ENCODE results near the gene RAB24. TPM values are rescaled to one million over a fixed set of nuclear protein-coding genes. Genes with fewer than 3 reads are reported as not detected.

RAB24 gene
- total RNA-seq, result 20.5 and 23.9 TPM in 2 replicates

GRCh38 chr5:177303121-177303924, at the start of gene RAB24, which contains the start of gene PRELID1:
Gene RAB24, minus strand, starts transcription at chr5:177303719. Its CDS starts 431 bp downstream, at chr5:177303288.
Gene PRELID1, plus strand, starts transcription at chr5:177303799. Its CDS starts 187 bp downstream, at chr5:177303986.

GRCh38 chr5:177351392-177352329, 48.1 kb upstream of the RAB24 start, which contains the start of gene LMAN2:
Gene LMAN2, minus strand, starts transcription at chr5:177351668. Its CDS starts 21 bp downstream, at chr5:177351647.

GRCh38 chr5:177311723-177312648, 8.5 kb upstream of the RAB24 start, which contains the start of gene MXD3:
Gene MXD3, minus strand, starts transcription at chr5:177311898. Its CDS starts 68 bp downstream, at chr5:177311830.

Other genes starting within 250 kb of the RAB24 start
- gene FGFR4, start 216.8 kb downstream of the RAB24 start, total RNA-seq, result 1.2 and 2.1 TPM in 2 replicates
- 54.3 and 74.8 TPM in 2 replicates for gene NSD1, start 169.9 kb downstream of the RAB24 start, total RNA-seq
- 69.4 and 98.8 TPM in 2 replicates for gene PRELID1, start 80 bp upstream of the RAB24 start, total RNA-seq
- 1.2 and 1.4 TPM in 2 replicates for gene MXD3, start 8.2 kb upstream of the RAB24 start, total RNA-seq
- 253 and 357 TPM in 2 replicates for gene LMAN2, start 47.9 kb upstream of the RAB24 start, total RNA-seq
- 3.8 and 12.5 TPM in 2 replicates for gene RGS14, start 54.2 kb upstream of the RAB24 start, total RNA-seq
- 0.14 TPM in 1 of 2 replicates, not detected in the other for gene SLC34A1, start 80.7 kb upstream of the RAB24 start, total RNA-seq
- gene PFN3, start 96.9 kb upstream of the RAB24 start, total RNA-seq, result not detected in 2 replicates
- gene F12, start 105.8 kb upstream of the RAB24 start, total RNA-seq, result 4.4 and 9.8 TPM in 2 replicates
- gene GRK6, start 123.0 kb upstream of the RAB24 start, total RNA-seq, result 38.6 and 44.3 TPM in 2 replicates
- gene PRR7, start 143.1 kb upstream of the RAB24 start, total RNA-seq, result 3.1 and 4.8 TPM in 2 replicates
- gene DBN1, start 169.9 kb upstream of the RAB24 start, total RNA-seq, result 59.8 and 140 TPM in 2 replicates
- gene PDLIM7, start 193.9 kb upstream of the RAB24 start, total RNA-seq, result 33.2 and 91.4 TPM in 2 replicates
- gene DOK3, start 206.1 kb upstream of the RAB24 start, total RNA-seq, result 0.68 and 7.6 TPM in 2 replicates
- 96.0 and 120 TPM in 2 replicates for gene DDX41, start 213.2 kb upstream of the RAB24 start, total RNA-seq